Trophoblast cell (in vitro differentiated cells and primary cell): Measurements from ENCODE around the gene AHSA1.

ENCODE experiments used
- DNase-seq, 2 donors: peaks; one replicate each; pipeline ENCODE4 v3.0.0-alpha.2; 2016
- H2AFZ ChIP-seq: 2 replicates; pipeline ENCODE4 v1.6.1; 2013; ENCODE audit warnings: low read length, moderate library complexity, mild to moderate bottlenecking; ENCODE audit not compliant: insufficient read depth, poor library complexity
- H2AK5ac ChIP-seq: 2 replicates; pipeline ENCODE4 v1.6.1; 2013; ENCODE audit warnings: mild to moderate bottlenecking, low read length
- H2BK120ac ChIP-seq: 2 replicates; pipeline ENCODE4 v1.6.1; 2013; ENCODE audit warnings: low read length, mild to moderate bottlenecking, moderate library complexity; ENCODE audit not compliant: insufficient read depth, poor library complexity
- H2BK12ac ChIP-seq: 2 replicates; pipeline ENCODE4 v1.6.1; 2013; ENCODE audit warnings: mild to moderate bottlenecking, low read length, moderate library complexity
- H2BK5ac ChIP-seq: 2 replicates; pipeline ENCODE4 v1.6.1; 2013; ENCODE audit warnings: low read length, low read depth, moderate library complexity, mild to moderate bottlenecking; ENCODE audit not compliant: poor library complexity
- H3K14ac ChIP-seq: 2 replicates; pipeline ENCODE4 v1.6.1; 2013; ENCODE audit warnings: mild to moderate bottlenecking, low read length
- H3K18ac ChIP-seq: 2 replicates; pipeline ENCODE4 v1.6.1; 2013; ENCODE audit warnings: mild to moderate bottlenecking, low read length
- H3K23ac ChIP-seq: 2 replicates; pipeline ENCODE4 v1.6.1; 2013; ENCODE audit warnings: low read length
- H3K27ac ChIP-seq: 2 replicates; pipeline ENCODE4 v1.5.1; 2013; ENCODE audit warnings: low read depth, mild to moderate bottlenecking, inconsistent platforms, low read length, moderate library complexity
- H3K27me3 ChIP-seq: 2 replicates; pipeline ENCODE4 v1.6.1; 2013; ENCODE audit warnings: inconsistent platforms, mild to moderate bottlenecking, low read length, moderate library complexity; ENCODE audit not compliant: insufficient read depth
- H3K36me3 ChIP-seq, 2 experiments: 1 replicate in 1 of 2; 2 replicates in 1 of 2; pipeline ENCODE4 v1.6.1; 2013; ENCODE audit warnings: low read length in 2 of 2, mild to moderate bottlenecking in 2 of 2, moderate library complexity in 1 of 2; ENCODE audit not compliant: insufficient read depth in 2 of 2, control insufficient read depth in 1 of 2
- H3K4ac ChIP-seq: 2 replicates; pipeline ENCODE4 v1.6.1; 2013; ENCODE audit warnings: low read depth, mild to moderate bottlenecking, low read length, moderate library complexity
- H3K4me1 ChIP-seq, 2 experiments: 1 replicate in 1 of 2; 2 replicates in 1 of 2; pipeline ENCODE4 v1.6.1; 2013; ENCODE audit warnings: low read length in 2 of 2, mild to moderate bottlenecking in 2 of 2, moderate library complexity in 1 of 2; ENCODE audit not compliant: insufficient read depth in 2 of 2, control insufficient read depth in 1 of 2
- H3K4me2 ChIP-seq: 2 replicates; pipeline ENCODE4 v1.6.1; 2013; ENCODE audit warnings: inconsistent platforms, mild to moderate bottlenecking, low read length, moderate library complexity
- H3K4me3 ChIP-seq: 2 replicates; pipeline ENCODE4 v1.5.1; 2013; ENCODE audit warnings: mild to moderate bottlenecking, low read depth, low read length, inconsistent platforms
- H3K79me1 ChIP-seq: one replicate; pipeline ENCODE4 v1.6.1; 2013; ENCODE audit warnings: low read length
- H3K79me2 ChIP-seq: 2 replicates; pipeline ENCODE4 v1.6.1; 2013; ENCODE audit warnings: low read length, mild to moderate bottlenecking; ENCODE audit not compliant: control insufficient read depth, insufficient read depth, poor library complexity
- H3K9ac ChIP-seq: 2 replicates; pipeline ENCODE4 v1.6.1; 2013; ENCODE audit warnings: mild to moderate bottlenecking, low read length
- H3K9me3 ChIP-seq: 2 replicates; pipeline ENCODE4 v1.6.1; 2013; ENCODE audit warnings: low read depth, mild to moderate bottlenecking, control low read depth, inconsistent platforms, low read length; ENCODE audit not compliant: insufficient read depth
- H4K12ac ChIP-seq: 2 replicates; pipeline ENCODE4 v1.6.1; 2013; ENCODE audit warnings: low read depth, mild to moderate bottlenecking, low read length, moderate library complexity
- H4K8ac ChIP-seq: 2 replicates; pipeline ENCODE4 v1.6.1; 2013; ENCODE audit warnings: low read depth, mild to moderate bottlenecking, low read length, moderate library complexity
- H4K91ac ChIP-seq: one replicate; pipeline ENCODE4 v1.6.1; 2013; ENCODE audit warnings: low read depth, mild to moderate bottlenecking, low read length, moderate library complexity
- WGBS: extraction: QIAGEN DNeasy Blood & Tissue Kit; methylation state at CpG from one replicate; pipeline ENCODE4 v1.1.7; 2013; ENCODE audit warnings: missing lambda C conversion rate; ENCODE audit not compliant: insufficient read length, insufficient coverage; ENCODE audit errors: extremely low coverage; 5-methylcytosine and 5-hydroxymethylcytosine counted together

The AHSA1 gene

GRCh38 chr14:77416836-77417235 lies 41.1 kb upstream of the AHSA1 start:
- H2BK120ac ChIP-seq = no peak overlapping the region
- H2BK5ac ChIP-seq = no peak overlapping the region
- no peak overlapping the region for H3K4me3 ChIP-seq
- no peak overlapping the region for H2AK5ac ChIP-seq
- H3K27me3 ChIP-seq = no peaks in the 10 kb centered on the region
- H3K9ac ChIP-seq = no peak overlapping the region
- H3K18ac ChIP-seq = no peak overlapping the region
- peaks cover 4% of the 10 kb centered on the region for H3K9me3 ChIP-seq
- no peak overlapping the region for H4K8ac ChIP-seq
- H3K4me2 ChIP-seq = no peak overlapping the region
- DNase-seq = no peak
- no CpG with 5 or more reads among the region's 8 CpGs for WGBS
- H3K4ac ChIP-seq = no peak overlapping the region
- no peak overlapping the region for H3K27ac ChIP-seq
- no peaks in the 10 kb centered on the region for H3K79me1 ChIP-seq
- no peak overlapping the region for H4K12ac ChIP-seq
- H2BK12ac ChIP-seq = no peak overlapping the region
- H3K23ac ChIP-seq = no peak overlapping the region
- H3K79me2 ChIP-seq = no peaks in the 10 kb centered on the region
- no peaks in the 10 kb centered on the region for H3K4me1 ChIP-seq
- no peak overlapping the region for H4K91ac ChIP-seq
- peaks cover 0 to 1% of the 10 kb centered on the region in 2 experiments for H3K36me3 ChIP-seq
- no peak overlapping the region for H3K14ac ChIP-seq
- H2AFZ ChIP-seq = no peak overlapping the region

DNA sequence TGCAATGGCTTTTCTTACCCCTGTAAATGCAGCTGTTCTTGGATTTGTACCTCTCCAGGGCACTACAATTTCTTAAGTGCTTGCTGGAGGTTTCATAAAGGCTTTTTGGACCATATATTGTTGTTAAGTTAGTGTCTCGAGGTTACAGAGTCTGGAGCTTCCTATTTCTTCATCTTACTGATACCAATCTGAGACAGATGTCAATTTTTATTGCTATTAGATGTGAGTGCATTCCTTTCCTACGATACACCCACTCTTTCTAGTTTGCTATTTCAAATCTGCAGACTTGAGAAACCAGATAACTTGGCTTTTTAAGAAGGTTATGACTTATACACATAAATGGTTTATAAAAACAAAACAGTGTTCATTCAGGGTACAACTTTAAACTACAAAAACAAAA lies 36.7 kb upstream of the AHSA1 start:
- no peak overlapping the region for H3K14ac ChIP-seq
- H3K9me3 ChIP-seq = peaks cover 4% of the 10 kb centered on the region
- H4K91ac ChIP-seq = no peak overlapping the region
- H3K79me2 ChIP-seq = no peaks in the 10 kb centered on the region
- WGBS = no CpG with 5 or more reads among the region's 2 CpGs
- no peaks in the 10 kb centered on the region for H3K79me1 ChIP-seq
- no peak overlapping the region for H3K23ac ChIP-seq
- H2AK5ac ChIP-seq = no peak overlapping the region
- H3K27ac ChIP-seq = no peak overlapping the region
- no peak overlapping the region for H4K12ac ChIP-seq
- H2BK120ac ChIP-seq = no peak overlapping the region
- no peak overlapping the region for H3K4me2 ChIP-seq
- no peak overlapping the region for H4K8ac ChIP-seq
- H3K4ac ChIP-seq = no peak overlapping the region
- DNase-seq = no peak
- H3K4me1 ChIP-seq = no peaks in the 10 kb centered on the region
- no peak overlapping the region for H3K18ac ChIP-seq
- H3K27me3 ChIP-seq = no peaks in the 10 kb centered on the region
- H3K9ac ChIP-seq = no peak overlapping the region
- H3K36me3 ChIP-seq = peaks cover 14 to 17% of the 10 kb centered on the region in 2 experiments
- H2BK5ac ChIP-seq = no peak overlapping the region
- no peak overlapping the region for H3K4me3 ChIP-seq
- no peak overlapping the region for H2AFZ ChIP-seq
- H2BK12ac ChIP-seq = no peak overlapping the region

GRCh38 chr14:77423423-77423822 lies 34.5 kb upstream of the AHSA1 start, which contains the start of gene NOXRED1:
Gene NOXRED1, minus strand, starts transcription at chr14:77423523. Its CDS starts 634 bp downstream, at chr14:77422889.
- no peak within 1 kb of the TSS for H3K4me3 ChIP-seq
- no peak within 1 kb of the TSS for H2AK5ac ChIP-seq
- H3K9ac ChIP-seq = no peak within 1 kb of the TSS
- no peak within 1 kb of the TSS for H2BK120ac ChIP-seq
- no peak within 1 kb of the TSS for H2BK12ac ChIP-seq
- H3K36me3 ChIP-seq = peaks cover 20 to 33% of the 10 kb centered on the region in 2 experiments
- H3K4ac ChIP-seq = no peak within 1 kb of the TSS
- no peaks in the 10 kb centered on the region for H3K79me2 ChIP-seq
- H4K8ac ChIP-seq = no peak within 1 kb of the TSS
- H4K12ac ChIP-seq = no peak within 1 kb of the TSS
- H2AFZ ChIP-seq = no peak within 1 kb of the TSS
- no peaks in the 10 kb centered on the region for H3K4me1 ChIP-seq
- WGBS = no CpG with 5 or more reads among the region's 1 CpG
- no peak within 1 kb of the TSS for H3K27ac ChIP-seq
- no peak within 1 kb of the TSS for H3K18ac ChIP-seq
- no peak within 1 kb of the TSS for H3K14ac ChIP-seq
- H2BK5ac ChIP-seq = no peak within 1 kb of the TSS
- DNase-seq = no peak
- no peaks in the 10 kb centered on the region for H3K79me1 ChIP-seq
- no peak within 1 kb of the TSS for H3K23ac ChIP-seq
- H3K27me3 ChIP-seq = no peaks in the 10 kb centered on the region
- H4K91ac ChIP-seq = no peak within 1 kb of the TSS
- peaks cover 2% of the 10 kb centered on the region for H3K9me3 ChIP-seq
- H3K4me2 ChIP-seq = no peak within 1 kb of the TSS

GRCh38 chr14:77424862-77425261 lies 33.0 kb upstream of the AHSA1 start:
- H4K91ac ChIP-seq = no peak overlapping the region
- H2BK120ac ChIP-seq = no peak overlapping the region
- no peaks in the 10 kb centered on the region for H3K9me3 ChIP-seq
- H3K36me3 ChIP-seq = peaks cover 21 to 45% of the 10 kb centered on the region in 2 experiments
- no peak overlapping the region for H2AFZ ChIP-seq
- no peak overlapping the region for H3K9ac ChIP-seq
- H3K27me3 ChIP-seq = no peaks in the 10 kb centered on the region
- H4K12ac ChIP-seq = no peak overlapping the region
- H2BK5ac ChIP-seq = no peak overlapping the region
- no peak overlapping the region for H2AK5ac ChIP-seq
- DNase-seq = no peak
- no peak overlapping the region for H3K14ac ChIP-seq
- no peak overlapping the region for H3K4ac ChIP-seq
- no CpG with 5 or more reads among the region's 3 CpGs for WGBS
- no peak overlapping the region for H3K4me2 ChIP-seq
- no peak overlapping the region for H3K4me3 ChIP-seq
- no peak overlapping the region for H3K18ac ChIP-seq
- no peak overlapping the region for H2BK12ac ChIP-seq
- no peaks in the 10 kb centered on the region for H3K4me1 ChIP-seq
- H4K8ac ChIP-seq = no peak overlapping the region
- H3K27ac ChIP-seq = no peak overlapping the region
- no peak overlapping the region for H3K23ac ChIP-seq
- H3K79me1 ChIP-seq = no peaks in the 10 kb centered on the region
- H3K79me2 ChIP-seq = no peaks in the 10 kb centered on the region
